ENCODE measurements around the gene RPS24. TPM values are rescaled to one million over a fixed set of nuclear protein-coding genes. Genes with fewer than 3 reads are reported as not detected.

RPS24 gene
- total and polyA plus RNA-seq, 2 of the 8 experiments (the other 6 are each of a cell fraction or from before 2014, with no cell fraction given), result 2,128 to 3,943 TPM

DNA sequence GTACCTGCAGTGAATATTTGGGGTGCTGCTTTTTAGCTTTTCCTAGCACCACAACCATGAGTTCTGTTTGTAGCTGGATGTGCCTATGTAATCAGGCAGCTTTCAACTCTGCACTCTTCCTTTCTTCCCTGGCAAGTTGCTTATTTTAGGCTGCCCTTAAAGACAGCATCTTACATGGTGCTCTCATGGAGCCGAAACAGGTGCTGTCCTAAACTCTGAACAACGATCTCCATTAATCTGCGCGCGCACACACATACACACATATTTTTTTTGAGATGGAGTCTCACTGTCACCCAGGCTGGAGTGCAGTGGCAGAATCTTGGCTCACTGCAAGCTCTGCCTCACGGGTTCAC lies 9.1 kb downstream of the RPS24 start:
- WGBS, 2 experiments (ENCODE audit: extremely low coverage in 1 of 2, insufficient coverage in 1 of 2, insufficient read length in 1 of 2, insufficient replicate concordance in 2 of 2, low coverage in 1 of 2, low lambda C conversion rate in 2 of 2, missing lambda C conversion rate in 1 of 2), result 95% methylated on average over 6 of the region's 6 CpGs; no CpG with 5 or more reads in 1 of the 2 experiments
- no peak overlapping the region for H2BK15ac ChIP-seq (ENCODE audit: low read length)
- ChIA-PET CTCF (ENCODE audit: partially characterized antibody) (interaction anchor here (0.7 to 2.2 kb wide), 3 partner anchors 12 to 85 kb away, joined by 3 to 5 read pairs (median 4); no protein-coding TSS in a partner anchor), POLR2A (ENCODE audit: partially characterized antibody) (interaction anchor here (0.7 to 5.8 kb wide), 21 partner anchors 8 to 517 kb away, joined by 3 to 41 read pairs (median 4); partner anchors contain the start of genes POLR3A and RPS24)
- H3K14ac ChIP-seq (ENCODE audit: insufficient read length), result no peak overlapping the region
- no peak overlapping the region for H3K4me2 ChIP-seq (ENCODE audit: insufficient read depth in 1 of 2, low read depth in 2 of 2, low read length in 2 of 2)
- no peak overlapping the region for H3K9ac ChIP-seq (replicated peaks in 1 of 4; ENCODE audit: extremely low read depth in 1 of 4, low read depth in 3 of 4, low read length in 3 of 4)
- no peak overlapping the region for H2AFZ ChIP-seq (ENCODE audit: low read length)
- peaks cover 16 to 36% of the 10 kb centered on the region in 2 experiments for H4K20me1 ChIP-seq (replicated peaks in 1 of 2; ENCODE audit: control insufficient read depth in 1 of 2, insufficient read depth in 2 of 2, low read length in 2 of 2)
- no peak overlapping the region for H4K8ac ChIP-seq (ENCODE audit: extremely low read depth, insufficient read depth, low read length)
- peaks cover 22 to 53% (median 46%) of the 10 kb centered on the region in 4 experiments for H3K36me3 ChIP-seq (ENCODE audit: control insufficient read depth in 2 of 4, insufficient read depth in 4 of 4, low read length in 3 of 4)
- no peak overlapping the region for H3K23ac ChIP-seq (ENCODE audit: insufficient read length)
- H3K18ac ChIP-seq (ENCODE audit: extremely low read depth, low read length), result no peak overlapping the region
- peaks cover 5 to 24% (median 20%) of the 10 kb centered on the region in 4 experiments for H3K4me1 ChIP-seq (replicated peaks in 1 of 4; ENCODE audit: control insufficient read depth in 3 of 4, insufficient read depth in 4 of 4, low read length in 3 of 4)
- H3K56ac ChIP-seq (replicated peaks; ENCODE audit: insufficient read length, low read depth, low read length), result no peak overlapping the region
- H3K79me1 ChIP-seq (ENCODE audit: low read depth, low read length), result 0 out of 2 replicates have a peak, but pooled peaks cover 9% of the 10 kb centered on the region
- H3K23me2 ChIP-seq (ENCODE audit: low read depth, low read length), result no peaks in the 10 kb centered on the region; the same call in 1 of the 2 replicates
- no peak overlapping the region for H2BK120ac ChIP-seq (replicated peaks; ENCODE audit: low read depth, low read length)
- H3K4ac ChIP-seq (replicated peaks; ENCODE audit: insufficient read length, low read depth, low read length), result no peak overlapping the region
- H3K4me3 ChIP-seq (ENCODE audit: extremely low read depth in 1 of 4, insufficient read depth in 2 of 4, low read depth in 3 of 4, low read length in 4 of 4), result no peak overlapping the region
- FAIRE-seq, result no peak
- no peak overlapping the region for H2BK20ac ChIP-seq (ENCODE audit: low read length)
- no peak overlapping the region for H2BK5ac ChIP-seq (ENCODE audit: low read depth, low read length)
- no peaks in the 10 kb centered on the region for H3K9me3 ChIP-seq (ENCODE audit: insufficient read depth in 2 of 2, low read depth in 1 of 2, low read length in 1 of 2)
- no peaks in the 10 kb centered on the region; a peak in 1 of 7 replicates for H3K27me3 ChIP-seq (replicated peaks in 1 of 4; ENCODE audit: control insufficient read depth in 3 of 4, extremely low read depth in 1 of 4, insufficient read depth in 3 of 4, low read length in 3 of 4)
- H4K91ac ChIP-seq (replicated peaks; ENCODE audit: insufficient read length, low read length), result no peak overlapping the region
- H2AK5ac ChIP-seq (ENCODE audit: low read depth, low read length), result no peak overlapping the region
- no peak overlapping the region for H2BK12ac ChIP-seq (ENCODE audit: low read depth, low read length)
- H3K27ac ChIP-seq (ENCODE audit: low read depth, low read length), result no peak overlapping the region
- H3K79me2 ChIP-seq (ENCODE audit: control insufficient read depth in 1 of 2, insufficient read depth in 2 of 2, low read length in 2 of 2), result peaks cover 0 to 38% of the 10 kb centered on the region in 2 experiments; a peak in 3 of 4 replicates
- DNase-seq (ENCODE audit: low read depth in 1 of 2, low spot score in 2 of 2), result no peak
- H4K5ac ChIP-seq (ENCODE audit: insufficient read length, low read depth, low read length), result no peak overlapping the region
- TF ChIP-seq BRCA1 (IDR thresholded peaks at IDR 0.05; ENCODE audit: low read depth, low read length), result no peak
- TF ChIP-seq RFX5 (IDR thresholded peaks at IDR 0.05; ENCODE audit: borderline replicate concordance, low read depth, low read length), result no peak
